GM18867 (cell line): ENCODE data around the gene PEAR1.

Experiments used
- ATAC-seq: cut with Tn5 transposase; IDR thresholded peaks from one replicate; pipeline ENCODE4 v1.9.1; 2021; ENCODE audit warnings: mild to moderate bottlenecking, moderate library complexity; ENCODE audit not compliant: unreplicated experiment

Gene PEAR1

GRCh38 chr1:156935505-156936128 lies 42.1 kb downstream of the PEAR1 start:
- no peak for ATAC-seq

GRCh38 chr1:156936191-156936590 lies 42.7 kb downstream of the PEAR1 start:
- no peak for ATAC-seq

- ATAC-seq, result no peak
Observed at GRCh38 chr1:156936721-156937220, 43.3 kb downstream of the PEAR1 start.

- ATAC-seq, result no peak
Observed at GRCh38 chr1:156937883-156938282, 44.4 kb downstream of the PEAR1 start.

GRCh38 chr1:156938813-156939212 lies 45.3 kb downstream of the PEAR1 start:
- no peak for ATAC-seq

- no peak for ATAC-seq
Observed at GRCh38 chr1:156939786-156940334, 46.3 kb downstream of the PEAR1 start.

GRCh38 chr1:156941675-156942074 lies 48.2 kb downstream of the PEAR1 start:
- no peak for ATAC-seq

- no peak for ATAC-seq
Observed at GRCh38 chr1:156942176-156942575, 48.7 kb downstream of the PEAR1 start.

- ATAC-seq, result no peak
Observed at GRCh38 chr1:156942576-156942975, 49.1 kb downstream of the PEAR1 start.

- ATAC-seq, result no peak
Observed at GRCh38 chr1:156943756-156944155, 50.2 kb downstream of the PEAR1 start.

GRCh38 chr1:156944268-156944667 lies 50.8 kb downstream of the PEAR1 start:
- ATAC-seq, result no peak

GRCh38 chr1:156944848-156945247 lies 51.3 kb downstream of the PEAR1 start:
- ATAC-seq, result no peak

GRCh38 chr1:156945881-156946661 lies 52.6 kb downstream of the PEAR1 start:
- ATAC-seq, result no peak

- ATAC-seq, result no peak
Observed at GRCh38 chr1:156947127-156947526, 53.6 kb downstream of the PEAR1 start.

GRCh38 chr1:156947818-156948525 lies 54.5 kb downstream of the PEAR1 start:
- no peak for ATAC-seq

GRCh38 chr1:156948708-156949107 lies 55.2 kb downstream of the PEAR1 start:
- ATAC-seq, result no peak

GRCh38 chr1:156949127-156949526 lies 55.6 kb downstream of the PEAR1 start:
- no peak for ATAC-seq

- no peak for ATAC-seq
Observed at GRCh38 chr1:156951371-156951770, 57.9 kb downstream of the PEAR1 start.

GRCh38 chr1:156953571-156953970 lies 60.1 kb downstream of the PEAR1 start:
- ATAC-seq, result no peak

- ATAC-seq, result no peak
Observed at GRCh38 chr1:156956333-156956732, 62.8 kb downstream of the PEAR1 start.

- ATAC-seq, result no peak
Observed at GRCh38 chr1:156957634-156958033, 64.1 kb downstream of the PEAR1 start.
